Measurements from ENCODE around the gene SORCS3. TPM values are rescaled to one million over a fixed set of nuclear protein-coding genes. Genes with fewer than 3 reads are reported as not detected.

SORCS3 gene
- total and polyA plus RNA-seq, 9 of the 15 experiments (the other 6 are each of a cell fraction or from before 2014, with no cell fraction given): not detected

GRCh38 chr10:104646146-104646545, 5.1 kb downstream of the SORCS3 start:
- H3K9me1 ChIP-seq (ENCODE audit: control insufficient read depth, insufficient read depth, low read length): no peaks in the 10 kb centered on the region
- no peaks in the 10 kb centered on the region for H3K79me2 ChIP-seq (ENCODE audit: control insufficient read depth, insufficient read depth, low read length)
- in situ Hi-C loops (cut with MboI): no loop called here
- CTCF ChIA-PET (ENCODE audit: low intra/inter-chr PET ratio): interaction anchor here (0.6 kb wide), 1 partner anchor 18 kb away, joined by 3 read pairs; no protein-coding TSS in a partner anchor
- no peaks in the 10 kb centered on the region for H3K9me3 ChIP-seq (replicated peaks; ENCODE audit: control insufficient read depth, insufficient read depth, low read depth, low read length)
- no peak overlapping the region for H2AFZ ChIP-seq (ENCODE audit: low read depth, low read length)
- H3K9ac ChIP-seq (ENCODE audit: insufficient read depth in 1 of 2, low read depth in 2 of 2, low read length in 2 of 2): no peak overlapping the region
- H3K4me2 ChIP-seq (ENCODE audit: insufficient read depth, low read length): no peak overlapping the region
- BruUV-seq (replicated peaks): no TSS peak
- intact Hi-C loops (cut with micrococcal nuclease): no loop called here
- TF ChIP-seq MED1 (CRISPR knock-in tag; IDR thresholded peaks at IDR 0.05; ENCODE audit: borderline replicate concordance) (no peak), TRIM24 (IDR thresholded peaks at IDR 0.05) (no peak), U2AF2 (optimal IDR thresholded peaks at IDR 0.05; ENCODE audit: low read depth, low read length) (no peak), SIX5 (IDR thresholded peaks at IDR 0.05; ENCODE audit: borderline replicate concordance in 1 of 2, insufficient read depth in 1 of 2, low read depth in 1 of 2, low read length in 2 of 2) (no peak), ZC3H4 (CRISPR knock-in tag; IDR thresholded peaks at IDR 0.05; ENCODE audit: borderline replicate concordance) (no peak), ILF3 (IDR thresholded peaks at IDR 0.05; ENCODE audit: borderline replicate concordance) (no peak), ZNF146 (CRISPR knock-in tag; IDR thresholded peaks at IDR 0.05; ENCODE audit: unreplicated experiment) (no peak), PTTG1 (tag; IDR thresholded peaks at IDR 0.05; ENCODE audit: low read depth) (no peak), BMI1 (IDR thresholded peaks at IDR 0.05; ENCODE audit: low read length) (no peak), CEBPG (CRISPR knock-in tag; IDR thresholded peaks at IDR 0.05) (no peak), CEBPG (tag; conservative IDR thresholded peaks at IDR 0.05 in 1 of 2, IDR thresholded peaks at IDR 0.05 in 1 of 2) (no peak), EGR1 (conservative IDR thresholded peaks at IDR 0.05) (no peak), CBFA2T2 (conservative IDR thresholded peaks at IDR 0.05) (no peak), GTF2A2 (tag; IDR thresholded peaks at IDR 0.05) (no peak), ILK (tag; IDR thresholded peaks at IDR 0.05; ENCODE audit: borderline replicate concordance, low read depth) (no peak), PURB (CRISPR knock-in tag; IDR thresholded peaks at IDR 0.05; ENCODE audit: low read depth) (no peak), ZNF224 (CRISPR knock-in tag; IDR thresholded peaks at IDR 0.05) (no peak), ZNF124 (CRISPR knock-in tag; IDR thresholded peaks at IDR 0.05) (no peak), ZNF316 (IDR thresholded peaks at IDR 0.05) (no peak)
- ATAC-seq (no peak), DNase-seq (ENCODE audit: extremely low read depth in 1 of 4, low spot score in 3 of 4) (no peak), FAIRE-seq (no peak)
- no peaks in the 10 kb centered on the region for H4K20me1 ChIP-seq (replicated peaks; ENCODE audit: control insufficient read depth, insufficient read depth, low read length)
- H3K36me3 ChIP-seq (ENCODE audit: control insufficient read depth, insufficient read depth, low read length): no peaks in the 10 kb centered on the region
- H3K27ac ChIP-seq (ENCODE audit: extremely low read depth, low read depth, low read length): no peak overlapping the region
- no peak overlapping the region for H3K4me3 ChIP-seq
- POLR2A ChIA-PET: no interaction called here
- WGBS (ENCODE audit: insufficient coverage, low coverage, missing lambda C conversion rate): 0% methylated on average over 1 of the region's 1 CpG
- H3K4me1 ChIP-seq (replicated peaks in 1 of 2; ENCODE audit: control insufficient read depth in 2 of 2, insufficient read depth in 2 of 2, low read length in 2 of 2): peaks cover 0 to 5% of the 10 kb centered on the region in 2 experiments; a peak in 2 of 5 replicates
- H3K27me3 ChIP-seq (ENCODE audit: control insufficient read depth in 2 of 2, insufficient read depth in 2 of 2, low read length in 2 of 2): no peaks in the 10 kb centered on the region

Measured in K562 (cell line).